SK-N-SH (cell line): Measurements from ENCODE around the gene HEMK1.

ENCODE experiments used
- EP300 ChIP-seq, 2 experiments: IDR thresholded peaks; 2 replicates each; pipeline versions ENCODE4 v1.4.0 to v1.6.1; 2012; ENCODE audit warnings: borderline replicate concordance in 1 of 2, low read depth in 1 of 2, low read length in 1 of 2
- FOXJ3 ChIP-seq: sonication (generic); formaldehyde crosslinking; IDR thresholded peaks from 2 replicates; pipeline ENCODE4 v1.5.1; 2020; ENCODE audit warnings: mild to moderate bottlenecking, missing genetic modification reagents
- FOXM1 ChIP-seq: IDR thresholded peaks from 2 replicates; pipeline ENCODE4 v1.4.0; 2012; ENCODE audit warnings: low read depth, mild to moderate bottlenecking
- GATA2 ChIP-seq: sonication (generic); formaldehyde crosslinking; IDR thresholded peaks from 2 replicates; pipeline ENCODE4 v1.5.0; 2020; ENCODE audit warnings: mild to moderate bottlenecking, missing genetic modification reagents
- PBX3 ChIP-seq: IDR thresholded peaks from 2 replicates; pipeline ENCODE4; 2012
- POLR2AphosphoS5 ChIP-seq: IDR thresholded peaks from 2 replicates; pipeline ENCODE4 v1.6.1; 2012; ENCODE audit warnings: low read depth, low read length
- RAD21 ChIP-seq: IDR thresholded peaks from 2 replicates; pipeline ENCODE4 v1.6.1; 2012; ENCODE audit warnings: mild to moderate bottlenecking, low read length
- RFX5 ChIP-seq: IDR thresholded peaks from 2 replicates; pipeline ENCODE4 v1.6.1; 2012; ENCODE audit warnings: mild to moderate bottlenecking, improper control_type of control experiment, low read length
- USF1 ChIP-seq: IDR thresholded peaks from 2 replicates; pipeline ENCODE4 v1.4.0; 2012; ENCODE audit warnings: low read depth, borderline replicate concordance
- YY1 ChIP-seq: IDR thresholded peaks from 2 replicates; pipeline ENCODE4 v1.4.0; 2012; ENCODE audit warnings: low read depth, mild to moderate bottlenecking
- TF ChIP-seq, protein P1 (sequence below): fragments of 200-600 bp; sonication (generic); IDR thresholded peaks from 2 replicates; pipeline ENCODE4 v1.6.1; 2017; ENCODE audit warnings: antibody characterized with exemption, mild to moderate bottlenecking, moderate library complexity
- TF ChIP-seq, protein P2 (sequence below): IDR thresholded peaks from 2 replicates; pipeline ENCODE4 v1.6.1; 2012; ENCODE audit warnings: mild to moderate bottlenecking, low read depth, low read length, moderate library complexity
- TF ChIP-seq, protein P3 (sequence below): fragments of 150-350 bp; IDR thresholded peaks from 2 replicates; pipeline ENCODE4 v1.6.1; 2017; ENCODE audit warnings: antibody characterized with exemption, low read length, low read depth, borderline replicate concordance

DNA sequence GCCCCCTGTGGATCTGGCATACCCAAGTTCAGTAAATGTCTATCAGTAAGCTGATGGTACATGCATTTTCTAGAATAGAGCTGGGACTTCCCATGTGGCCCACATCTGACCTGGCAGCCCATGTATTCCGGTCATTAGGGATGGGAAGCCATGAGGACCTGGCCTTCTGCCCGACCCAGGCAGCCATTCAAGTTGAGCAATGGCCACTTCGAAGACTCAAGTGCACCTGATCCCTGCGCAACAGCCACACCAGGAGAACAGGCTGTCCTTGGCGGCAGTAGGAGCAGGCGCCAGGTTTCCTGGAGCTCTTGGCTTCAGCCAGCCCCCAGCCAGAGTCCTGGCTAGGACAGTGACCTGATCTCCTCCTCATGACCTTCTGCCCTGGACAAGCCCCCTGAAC is 14.6 kb downstream of the HEMK1 start:
- TF ChIP-seq GATA2 (CRISPR knock-in tag) (no peak), FOXM1 (no peak), FOXJ3 (CRISPR knock-in tag) (no peak), PBX3 (no peak), EP300 (IDR thresholded peaks at IDR 0.05; ENCODE audit: borderline replicate concordance in 1 of 2, low read depth in 1 of 2, low read length in 1 of 2) (no peak), YY1 (no peak), POLR2AphosphoS5 (no peak), RAD21 (no peak), USF1 (no peak), RFX5 (no peak)
- TF ChIP-seq, protein P1, sequence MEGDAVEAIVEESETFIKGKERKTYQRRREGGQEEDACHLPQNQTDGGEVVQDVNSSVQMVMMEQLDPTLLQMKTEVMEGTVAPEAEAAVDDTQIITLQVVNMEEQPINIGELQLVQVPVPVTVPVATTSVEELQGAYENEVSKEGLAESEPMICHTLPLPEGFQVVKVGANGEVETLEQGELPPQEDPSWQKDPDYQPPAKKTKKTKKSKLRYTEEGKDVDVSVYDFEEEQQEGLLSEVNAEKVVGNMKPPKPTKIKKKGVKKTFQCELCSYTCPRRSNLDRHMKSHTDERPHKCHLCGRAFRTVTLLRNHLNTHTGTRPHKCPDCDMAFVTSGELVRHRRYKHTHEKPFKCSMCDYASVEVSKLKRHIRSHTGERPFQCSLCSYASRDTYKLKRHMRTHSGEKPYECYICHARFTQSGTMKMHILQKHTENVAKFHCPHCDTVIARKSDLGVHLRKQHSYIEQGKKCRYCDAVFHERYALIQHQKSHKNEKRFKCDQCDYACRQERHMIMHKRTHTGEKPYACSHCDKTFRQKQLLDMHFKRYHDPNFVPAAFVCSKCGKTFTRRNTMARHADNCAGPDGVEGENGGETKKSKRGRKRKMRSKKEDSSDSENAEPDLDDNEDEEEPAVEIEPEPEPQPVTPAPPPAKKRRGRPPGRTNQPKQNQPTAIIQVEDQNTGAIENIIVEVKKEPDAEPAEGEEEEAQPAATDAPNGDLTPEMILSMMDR = no peak
- TF ChIP-seq, protein P2, sequence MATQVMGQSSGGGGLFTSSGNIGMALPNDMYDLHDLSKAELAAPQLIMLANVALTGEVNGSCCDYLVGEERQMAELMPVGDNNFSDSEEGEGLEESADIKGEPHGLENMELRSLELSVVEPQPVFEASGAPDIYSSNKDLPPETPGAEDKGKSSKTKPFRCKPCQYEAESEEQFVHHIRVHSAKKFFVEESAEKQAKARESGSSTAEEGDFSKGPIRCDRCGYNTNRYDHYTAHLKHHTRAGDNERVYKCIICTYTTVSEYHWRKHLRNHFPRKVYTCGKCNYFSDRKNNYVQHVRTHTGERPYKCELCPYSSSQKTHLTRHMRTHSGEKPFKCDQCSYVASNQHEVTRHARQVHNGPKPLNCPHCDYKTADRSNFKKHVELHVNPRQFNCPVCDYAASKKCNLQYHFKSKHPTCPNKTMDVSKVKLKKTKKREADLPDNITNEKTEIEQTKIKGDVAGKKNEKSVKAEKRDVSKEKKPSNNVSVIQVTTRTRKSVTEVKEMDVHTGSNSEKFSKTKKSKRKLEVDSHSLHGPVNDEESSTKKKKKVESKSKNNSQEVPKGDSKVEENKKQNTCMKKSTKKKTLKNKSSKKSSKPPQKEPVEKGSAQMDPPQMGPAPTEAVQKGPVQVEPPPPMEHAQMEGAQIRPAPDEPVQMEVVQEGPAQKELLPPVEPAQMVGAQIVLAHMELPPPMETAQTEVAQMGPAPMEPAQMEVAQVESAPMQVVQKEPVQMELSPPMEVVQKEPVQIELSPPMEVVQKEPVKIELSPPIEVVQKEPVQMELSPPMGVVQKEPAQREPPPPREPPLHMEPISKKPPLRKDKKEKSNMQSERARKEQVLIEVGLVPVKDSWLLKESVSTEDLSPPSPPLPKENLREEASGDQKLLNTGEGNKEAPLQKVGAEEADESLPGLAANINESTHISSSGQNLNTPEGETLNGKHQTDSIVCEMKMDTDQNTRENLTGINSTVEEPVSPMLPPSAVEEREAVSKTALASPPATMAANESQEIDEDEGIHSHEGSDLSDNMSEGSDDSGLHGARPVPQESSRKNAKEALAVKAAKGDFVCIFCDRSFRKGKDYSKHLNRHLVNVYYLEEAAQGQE = no peak
- TF ChIP-seq, protein P3, sequence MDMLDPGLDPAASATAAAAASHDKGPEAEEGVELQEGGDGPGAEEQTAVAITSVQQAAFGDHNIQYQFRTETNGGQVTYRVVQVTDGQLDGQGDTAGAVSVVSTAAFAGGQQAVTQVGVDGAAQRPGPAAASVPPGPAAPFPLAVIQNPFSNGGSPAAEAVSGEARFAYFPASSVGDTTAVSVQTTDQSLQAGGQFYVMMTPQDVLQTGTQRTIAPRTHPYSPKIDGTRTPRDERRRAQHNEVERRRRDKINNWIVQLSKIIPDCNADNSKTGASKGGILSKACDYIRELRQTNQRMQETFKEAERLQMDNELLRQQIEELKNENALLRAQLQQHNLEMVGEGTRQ = no peak
